GM12878 (cell line): ENCODE data around the gene HOXA2. TPM values are rescaled to one million over a fixed set of nuclear protein-coding genes. Genes with fewer than 3 reads are reported as not detected.

ENCODE experiments used
- ATAC-seq: fragments of 200-7000 bp; cut with Tn5 transposase; 3 replicates; pipeline ENCODE4 v1.9.1; 2020; ENCODE audit warnings: mild to moderate bottlenecking, moderate library complexity
- BruUV-seq: library from RNA; stranded (reverse); fragments of 400-500 nt; replicated peaks from 2 replicates; lab custom pipeline; 2021; lab: Mats Ljungman, UMichigan
- CTCF ChIA-PET: fragments of 300-600 bp; sonication (Branson Sonifier 250); formaldehyde crosslinking; extraction: SDS; loops from one replicate; lab custom pipeline; 2021; ENCODE audit warnings: inconsistent platforms; lab: Yijun Ruan, JAX
- POLR2A ChIA-PET: fragments of 350-600 bp; formaldehyde crosslinking; extraction: SDS; loops from one replicate; lab custom pipeline; 2021; ENCODE audit warnings: inconsistent platforms; lab: Charles Lee
- RAD21 ChIA-PET: fragments of 300-600 bp; sonication (Branson Sonifier 250); formaldehyde crosslinking; loops from one replicate; lab custom pipeline; 2023; ENCODE audit warnings: antibody characterized with exemption; ENCODE audit not compliant: unreplicated experiment; lab: Charles Lee
- SMC1A ChIA-PET: fragments of 300-600 bp; sonication (Branson Sonifier 250); formaldehyde crosslinking; loops from one replicate; lab custom pipeline; 2023; ENCODE audit not compliant: unreplicated experiment, uncharacterized antibody; lab: Charles Lee
- DNase-seq: peaks from one replicate; pipeline ENCODE4 v3.0.0-alpha.2; 2011; ENCODE audit warnings: low read depth, low spot score
- FAIRE-seq: peaks from 3 replicates; lab custom pipeline; 2011; peaks lifted over from hg19 to GRCh38; lab: Jason Lieb, UNC
- H2AFZ ChIP-seq: 2 replicates; pipeline ENCODE4 v1.6.0; 2011; ENCODE audit warnings: low read depth, low read length, control low read depth; ENCODE audit not compliant: control insufficient read depth
- H3K27ac ChIP-seq: 2 replicates; pipeline ENCODE4 v1.5.1; 2011; ENCODE audit warnings: control low read depth; ENCODE audit not compliant: control insufficient read depth, insufficient read depth
- H3K27me3 ChIP-seq, 2 experiments: replicated peaks in 1 of 2; 2 replicates each; pipeline versions ENCODE4 v1.6.0 to v1.6.1; 2011; ENCODE audit warnings: low read length in 1 of 2; ENCODE audit not compliant: control insufficient read depth in 2 of 2, insufficient read depth in 2 of 2
- H3K36me3 ChIP-seq, 2 experiments: 2 replicates each; pipeline ENCODE4 v1.5.1; 2011; ENCODE audit warnings: low read length in 1 of 2; ENCODE audit not compliant: control insufficient read depth in 2 of 2, insufficient read depth in 2 of 2
- H3K4me1 ChIP-seq: 2 replicates; pipeline ENCODE4 v1.6.1; 2011; ENCODE audit warnings: mild to moderate bottlenecking, low read length, moderate library complexity, mixed read lengths; ENCODE audit not compliant: control insufficient read depth, insufficient read depth
- H3K4me2 ChIP-seq: 2 replicates; pipeline ENCODE4 v1.6.0; 2011; ENCODE audit warnings: control low read depth; ENCODE audit not compliant: control insufficient read depth, insufficient read depth
- H3K4me3 ChIP-seq: fragments of 200-600 bp; sonication (generic); 2 replicates; pipeline ENCODE4 v1.5.1; 2016
- H3K79me2 ChIP-seq: 2 replicates; pipeline ENCODE4 v1.6.0; 2011; ENCODE audit warnings: low read length; ENCODE audit not compliant: control insufficient read depth, insufficient read depth
- H3K9ac ChIP-seq: 2 replicates; pipeline ENCODE4 v1.8.0; 2011; ENCODE audit warnings: low read length, control low read depth, mixed read lengths; ENCODE audit not compliant: control insufficient read depth, insufficient read depth
- H3K9me3 ChIP-seq: replicated peaks from 3 replicates; pipeline ENCODE4 v1.5.1; 2011; ENCODE audit warnings: mild to moderate bottlenecking, low read length; ENCODE audit not compliant: control insufficient read depth, insufficient read depth
- H4K20me1 ChIP-seq: 2 replicates; pipeline ENCODE4 v1.6.0; 2011; ENCODE audit not compliant: control insufficient read depth, insufficient read depth
- ASH2L ChIP-seq: fragments of 300-600, 200-600 bp; sonication (generic); IDR thresholded peaks from 2 replicates; pipeline ENCODE4 v1.6.1; 2017; ENCODE audit warnings: low read depth, mild to moderate bottlenecking, borderline replicate concordance
- ATF7 ChIP-seq: fragments of 450-650 bp; IDR thresholded peaks from 2 replicates; pipeline ENCODE4 v1.6.1; 2016; ENCODE audit warnings: low read depth, mild to moderate bottlenecking
- CBX5 ChIP-seq: sonication (generic); IDR thresholded peaks from 2 replicates; pipeline ENCODE4 v1.6.1; 2016; ENCODE audit warnings: low read depth, moderate library complexity, mild to moderate bottlenecking, inconsistent platforms
- CHD1 ChIP-seq: IDR thresholded peaks from 2 replicates; pipeline ENCODE4 v1.6.1; 2012; ENCODE audit warnings: low read depth, low read length, improper control_type of control experiment
- EED ChIP-seq: sonication (generic); IDR thresholded peaks from 2 replicates; pipeline ENCODE4 v1.6.1; 2016; ENCODE audit warnings: antibody characterized with exemption, low read depth
- EGR1 ChIP-seq, 2 experiments: IDR thresholded peaks; 1 replicate in 1 of 2; 2 replicates in 1 of 2; pipeline ENCODE4 v1.6.1; 2011 to 2012; ENCODE audit warnings: low read depth in 2 of 2, low read length in 2 of 2, borderline replicate concordance in 1 of 2, mild to moderate bottlenecking in 1 of 2, moderate library complexity in 1 of 2
- ETV6 ChIP-seq, 2 experiments: fragments of 450-650 bp in 1 of 2; IDR thresholded peaks in 1 of 2; conservative IDR thresholded peaks in 1 of 2; 2 replicates each; pipeline ENCODE4 v1.6.1; 2014; ENCODE audit warnings: antibody characterized with exemption in 1 of 2, borderline replicate concordance in 1 of 2, low read depth in 1 of 2, mild to moderate bottlenecking in 1 of 2, moderate library complexity in 1 of 2
- HDAC2 ChIP-seq: fragments of 200-600 bp; sonication (generic); IDR thresholded peaks from 2 replicates; pipeline ENCODE4 v1.6.1; 2017
- IKZF1 ChIP-seq: fragments of 450-650 bp; conservative IDR thresholded peaks from 2 replicates; pipeline ENCODE4 v1.6.1; 2017; ENCODE audit warnings: antibody characterized with exemption, mild to moderate bottlenecking
- RAD21 ChIP-seq: IDR thresholded peaks from 2 replicates; pipeline ENCODE4 v1.6.1; 2011; ENCODE audit warnings: mild to moderate bottlenecking, low read depth, low read length, moderate library complexity; ENCODE audit not compliant: insufficient read depth
- RB1 ChIP-seq: fragments of 450-650 bp; formaldehyde crosslinking; IDR thresholded peaks from 2 replicates; pipeline ENCODE4 v1.6.1; 2017; ENCODE audit warnings: mild to moderate bottlenecking, borderline replicate concordance
- SPI1 ChIP-seq: IDR thresholded peaks from 2 replicates; pipeline ENCODE4 v1.6.1; 2011; ENCODE audit warnings: low read depth, mild to moderate bottlenecking, low read length, moderate library complexity, borderline replicate concordance; ENCODE audit not compliant: insufficient read depth
- ZNF217 ChIP-seq: fragments of 450-650 bp; IDR thresholded peaks from 2 replicates; pipeline ENCODE4 v1.6.1; 2017; ENCODE audit warnings: antibody characterized with exemption, mild to moderate bottlenecking
- WGBS: methylation state at CpG from one replicate; pipeline ENCODE4 v1.1.6; 2016; ENCODE audit warnings: low lambda C conversion rate; ENCODE audit not compliant: insufficient replicate concordance, insufficient coverage; ENCODE audit errors: missing lambda C conversion rate; 5-methylcytosine and 5-hydroxymethylcytosine counted together
- in situ Hi-C: fragments of 300-500 bp; cut with MboI; formaldehyde crosslinking; loops from 9 replicates; pipeline ENCODE4 v1.14.3; 2018; ENCODE audit warnings: mixed read lengths
- intact Hi-C: fragments of 100-400 bp; cut with micrococcal nuclease; formaldehyde crosslinking; loops from one replicate; pipeline ENCODE4 v1.14.2; 2022; ENCODE audit not compliant: unreplicated experiment
- polyA plus RNA-seq, 11 experiments: library from polyadenylated mRNA; depleted of rRNA in 4 of 11; unstranded in 6 of 11; stranded (reverse) in 5 of 11; fragments of >200 nt; fragmentation: Nextera tagmentation in 4 of 11; fragmentation: Illumina TruSeq in 1 of 11; extraction: Ambion mirVana in 4 of 11; extraction: Trizol in 1 of 11; gene quantifications; 1 replicate in 1 of 11; 2 replicates in 10 of 11; pipeline versions ENCODE4 v1.2.1 to v1.2.3, GENCODE V29; 2011 to 2016; ENCODE audit warnings: inconsistent platforms in 2 of 11, missing spikeins in 2 of 11, low read depth in 1 of 11
- total RNA-seq, 4 experiments: library from RNA; depleted of rRNA in 3 of 4; stranded (reverse); fragments of >200 nt in 3 of 4; fragmentation: Illumina TruSeq in 1 of 4; extraction: Trizol in 1 of 4; gene quantifications; 2 replicates each; pipeline versions ENCODE4 v1.2.1 to v1.2.3, GENCODE V29; 2013 to 2021
- TF ChIP-seq, protein P1 (sequence below): fragments of 150-350 bp; IDR thresholded peaks from 2 replicates; pipeline ENCODE4 v1.6.1; 2014; ENCODE audit warnings: mild to moderate bottlenecking, low read depth, low read length

The HOXA2 gene
- total and polyA plus RNA-seq, 10 of the 15 experiments (the other 5 are each of a cell fraction or from before 2014, with no cell fraction given), result not detected

DNA sequence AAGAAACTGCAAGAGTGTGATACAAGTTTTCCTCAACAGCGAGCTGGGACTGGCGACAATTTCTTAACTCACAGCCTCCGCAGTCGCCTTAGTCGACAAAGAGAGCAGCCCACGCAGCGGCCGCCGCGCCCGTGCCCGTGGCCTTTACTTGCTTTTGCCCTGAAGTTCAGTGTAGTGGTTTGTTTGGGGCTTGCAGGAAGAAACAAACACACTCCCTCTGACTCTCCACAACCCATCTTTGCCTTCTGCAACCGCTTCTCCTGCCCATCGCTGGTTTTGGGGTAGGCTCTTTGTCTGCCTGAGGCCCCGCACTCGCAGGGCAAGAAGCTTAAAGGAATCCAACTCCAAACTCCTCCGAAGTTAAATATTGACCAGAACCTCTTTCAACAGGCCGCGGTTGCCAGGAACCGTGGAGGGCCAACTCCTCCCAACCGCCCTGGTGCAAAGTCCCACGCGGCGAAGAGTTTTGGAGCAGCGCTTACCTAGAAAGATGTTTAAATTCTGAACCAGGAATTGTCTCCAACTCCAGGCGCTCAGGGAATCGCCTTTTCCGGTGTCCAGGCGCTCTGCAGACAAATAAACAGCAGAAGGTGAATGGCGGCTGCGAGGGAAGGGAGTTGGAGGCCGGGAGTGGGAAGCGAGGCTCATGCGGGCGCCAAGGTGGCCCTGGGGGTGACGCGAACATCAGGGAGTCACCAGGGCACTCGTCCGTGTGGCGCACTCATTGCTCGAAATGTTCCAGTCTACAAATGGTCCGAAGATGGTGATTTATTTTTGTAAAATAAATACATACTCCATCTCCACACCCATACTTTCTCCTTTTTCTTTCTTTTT, 19.8 kb upstream of the HOXA2 start:
- no peak for FAIRE-seq
- SMC1A ChIA-PET, result interaction anchor here (1.1 kb wide), 1 partner anchor 9 kb away, joined by 3 read pairs; no protein-coding TSS in a partner anchor

More for the DNA sequence above, 19.8 kb upstream of the HOXA2 start:
- DNase-seq (no peak), ATAC-seq (no peak)
- H3K27ac ChIP-seq, result no peak overlapping the region
- 74% methylated on average over 41 of the region's 42 CpGs for WGBS
- CTCF ChIA-PET, result no interaction called here
- intact Hi-C loops (no loop called here), in situ Hi-C loops (no loop called here)
- no peaks in the 10 kb centered on the region for H3K36me3 ChIP-seq
- no peak overlapping the region for H3K4me3 ChIP-seq
- H3K79me2 ChIP-seq, result no peaks in the 10 kb centered on the region
- H2AFZ ChIP-seq, result no peak overlapping the region
- RAD21 ChIA-PET, result no interaction called here
- no peaks in the 10 kb centered on the region for H3K4me1 ChIP-seq
- H3K9me3 ChIP-seq, result no peaks in the 10 kb centered on the region
- TF ChIP-seq IKZF1 (no peak), RAD21 (no peak), EED (no peak), CHD1 (no peak), CBX5 (no peak), SPI1 (no peak), ZNF217 (no peak), ASH2L (no peak), HDAC2 (no peak), RB1 (no peak), ATF7 (no peak), ETV6 (conservative IDR thresholded peaks at IDR 0.05 in 1 of 2, IDR thresholded peaks at IDR 0.05 in 1 of 2; ENCODE audit: borderline replicate concordance in 1 of 2, low read depth in 1 of 2) (no peak), EGR1 (IDR thresholded peaks at IDR 0.05; ENCODE audit: borderline replicate concordance in 1 of 2, low read depth in 2 of 2, low read length in 2 of 2) (no peak)
- TF ChIP-seq, protein P1, sequence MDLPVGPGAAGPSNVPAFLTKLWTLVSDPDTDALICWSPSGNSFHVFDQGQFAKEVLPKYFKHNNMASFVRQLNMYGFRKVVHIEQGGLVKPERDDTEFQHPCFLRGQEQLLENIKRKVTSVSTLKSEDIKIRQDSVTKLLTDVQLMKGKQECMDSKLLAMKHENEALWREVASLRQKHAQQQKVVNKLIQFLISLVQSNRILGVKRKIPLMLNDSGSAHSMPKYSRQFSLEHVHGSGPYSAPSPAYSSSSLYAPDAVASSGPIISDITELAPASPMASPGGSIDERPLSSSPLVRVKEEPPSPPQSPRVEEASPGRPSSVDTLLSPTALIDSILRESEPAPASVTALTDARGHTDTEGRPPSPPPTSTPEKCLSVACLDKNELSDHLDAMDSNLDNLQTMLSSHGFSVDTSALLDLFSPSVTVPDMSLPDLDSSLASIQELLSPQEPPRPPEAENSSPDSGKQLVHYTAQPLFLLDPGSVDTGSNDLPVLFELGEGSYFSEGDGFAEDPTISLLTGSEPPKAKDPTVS, result no peak
- no peak overlapping the region for H3K4me2 ChIP-seq
- POLR2A ChIA-PET, result no interaction called here
- no TSS peak for BruUV-seq
- H3K27me3 ChIP-seq, result no peaks in the 10 kb centered on the region; a peak in 2 of 4 replicates
- no peak overlapping the region for H3K9ac ChIP-seq
- no peaks in the 10 kb centered on the region for H4K20me1 ChIP-seq
